ENCODE measurements around the gene MGAT4A.

DNA sequence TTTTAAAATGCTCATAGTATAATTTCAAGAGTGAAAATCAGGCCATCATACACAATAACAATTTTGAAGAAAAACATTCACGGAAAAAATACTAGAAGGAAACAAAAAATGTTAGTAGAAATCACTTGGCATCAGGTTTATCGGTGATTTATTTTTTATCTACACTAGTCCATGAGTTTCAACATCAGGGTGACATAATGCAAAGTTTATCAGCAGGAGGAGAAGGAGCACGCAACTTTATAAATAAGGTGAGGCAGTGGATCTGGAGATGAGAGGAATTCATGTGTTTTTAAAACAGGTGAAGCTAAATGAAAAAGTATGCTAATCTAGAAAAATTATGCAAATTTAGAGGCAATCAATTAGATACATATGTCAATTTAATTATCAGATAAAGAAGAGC, 54.2 kb downstream of the MGAT4A start:
- TF ChIP-seq CTCF (conservative IDR thresholded peaks at IDR 0.05; ENCODE audit: low read length) (no peak), EZH2phosphoT487 (IDR thresholded peaks at IDR 0.05; ENCODE audit: borderline replicate concordance, low read depth, low read length) (no peak)

Data from OCI-LY7 (cell line).